Measurements from ENCODE around the gene THEMIS.

Gene THEMIS

GRCh38 chr6:127768223-127768622 lies 132.6 kb downstream of the THEMIS start:
- Histone ChIP-seq H3K4me3 (ENCODE audit: low read length) (no peak overlapping the region), H3K9me3 (ENCODE audit: insufficient read depth, low read depth, low read length) (no peaks in the 10 kb centered on the region), H3K27ac (ENCODE audit: low read depth, low read length) (no peak overlapping the region), H3K36me3 (ENCODE audit: insufficient read depth, low read length) (no peaks in the 10 kb centered on the region), H3K27me3 (ENCODE audit: insufficient read depth, low read length) (no peaks in the 10 kb centered on the region), H3K9ac (ENCODE audit: low read depth, low read length) (no peak overlapping the region), H3K4me1 (ENCODE audit: insufficient read depth, low read length) (no peaks in the 10 kb centered on the region)
- WGBS: 73% methylated on average over 1 of the region's 3 CpGs

- Histone ChIP-seq H3K9ac (ENCODE audit: low read depth, low read length) (no peak overlapping the region), H3K27me3 (ENCODE audit: insufficient read depth, low read length) (no peaks in the 10 kb centered on the region), H3K36me3 (ENCODE audit: insufficient read depth, low read length) (no peaks in the 10 kb centered on the region), H3K9me3 (ENCODE audit: insufficient read depth, low read depth, low read length) (no peaks in the 10 kb centered on the region), H3K27ac (ENCODE audit: low read depth, low read length) (no peak overlapping the region), H3K4me3 (ENCODE audit: low read length) (no peak overlapping the region), H3K4me1 (ENCODE audit: insufficient read depth, low read length) (no peaks in the 10 kb centered on the region)
- WGBS: 100% methylated on average over 2 of the region's 2 CpGs
Observed at GRCh38 chr6:127765949-127766348, 134.9 kb downstream of the THEMIS start.

- Histone ChIP-seq H3K36me3 (ENCODE audit: insufficient read depth, low read length) (no peaks in the 10 kb centered on the region), H3K4me1 (ENCODE audit: insufficient read depth, low read length) (no peaks in the 10 kb centered on the region), H3K27ac (ENCODE audit: low read depth, low read length) (no peak overlapping the region), H3K4me3 (ENCODE audit: low read length) (no peak overlapping the region), H3K9ac (ENCODE audit: low read depth, low read length) (no peak overlapping the region), H3K9me3 (ENCODE audit: insufficient read depth, low read depth, low read length) (no peaks in the 10 kb centered on the region), H3K27me3 (ENCODE audit: insufficient read depth, low read length) (no peaks in the 10 kb centered on the region)
- 93% methylated on average over 1 of the region's 1 CpG for WGBS
Observed at GRCh38 chr6:127762284-127762683, 138.6 kb downstream of the THEMIS start.

- no peak overlapping the region for H3K27ac ChIP-seq (ENCODE audit: low read depth, low read length)
- H3K4me1 ChIP-seq (ENCODE audit: insufficient read depth, low read length): no peaks in the 10 kb centered on the region
- no peaks in the 10 kb centered on the region for H3K36me3 ChIP-seq (ENCODE audit: insufficient read depth, low read length)
- no peaks in the 10 kb centered on the region; the same call in 1 of the 2 replicates for H3K9me3 ChIP-seq (ENCODE audit: insufficient read depth, low read depth, low read length)
- H3K4me3 ChIP-seq (ENCODE audit: low read length): no peak overlapping the region
- no peaks in the 10 kb centered on the region for H3K27me3 ChIP-seq (ENCODE audit: insufficient read depth, low read length)
- no peak overlapping the region for H3K9ac ChIP-seq (ENCODE audit: low read depth, low read length)
Observed at GRCh38 chr6:127761084-127761483, 139.8 kb downstream of the THEMIS start.

- no peak overlapping the region for H3K9ac ChIP-seq (ENCODE audit: low read depth, low read length)
- H3K27me3 ChIP-seq (ENCODE audit: insufficient read depth, low read length): no peaks in the 10 kb centered on the region
- no peaks in the 10 kb centered on the region for H3K9me3 ChIP-seq (ENCODE audit: insufficient read depth, low read depth, low read length)
- no peaks in the 10 kb centered on the region for H3K4me1 ChIP-seq (ENCODE audit: insufficient read depth, low read length)
- 93% methylated on average over 3 of the region's 3 CpGs for WGBS
- H3K27ac ChIP-seq (ENCODE audit: low read depth, low read length): no peak overlapping the region
- no peak overlapping the region for H3K4me3 ChIP-seq (ENCODE audit: low read length)
- H3K36me3 ChIP-seq (ENCODE audit: insufficient read depth, low read length): no peaks in the 10 kb centered on the region
Observed at GRCh38 chr6:127749095-127749494, 151.8 kb downstream of the THEMIS start.

- H3K4me3 ChIP-seq (ENCODE audit: low read length): no peak overlapping the region
- no peaks in the 10 kb centered on the region for H3K9me3 ChIP-seq (ENCODE audit: insufficient read depth, low read depth, low read length)
- H3K27me3 ChIP-seq (ENCODE audit: insufficient read depth, low read length): no peaks in the 10 kb centered on the region
- H3K4me1 ChIP-seq (ENCODE audit: insufficient read depth, low read length): no peaks in the 10 kb centered on the region
- no peak overlapping the region for H3K27ac ChIP-seq (ENCODE audit: low read depth, low read length)
- no peaks in the 10 kb centered on the region for H3K36me3 ChIP-seq (ENCODE audit: insufficient read depth, low read length)
- 93% methylated on average over 1 of the region's 2 CpGs for WGBS
- H3K9ac ChIP-seq (ENCODE audit: low read depth, low read length): no peak overlapping the region
Observed at GRCh38 chr6:127748290-127748689, 152.6 kb downstream of the THEMIS start.

- no peak overlapping the region for H3K9ac ChIP-seq (ENCODE audit: low read depth, low read length)
- no peak overlapping the region for H3K4me3 ChIP-seq (ENCODE audit: low read length)
- no peak overlapping the region for H3K27ac ChIP-seq (ENCODE audit: low read depth, low read length)
- no peaks in the 10 kb centered on the region for H3K4me1 ChIP-seq (ENCODE audit: insufficient read depth, low read length)
- H3K9me3 ChIP-seq (ENCODE audit: insufficient read depth, low read depth, low read length): no peaks in the 10 kb centered on the region
- no peaks in the 10 kb centered on the region for H3K27me3 ChIP-seq (ENCODE audit: insufficient read depth, low read length)
- WGBS: 92% methylated on average over 3 of the region's 3 CpGs
- H3K36me3 ChIP-seq (ENCODE audit: insufficient read depth, low read length): no peaks in the 10 kb centered on the region
Observed at GRCh38 chr6:127738423-127738822, 162.4 kb downstream of the THEMIS start.

- Histone ChIP-seq H3K9ac (ENCODE audit: low read depth, low read length) (no peak overlapping the region), H3K4me1 (ENCODE audit: insufficient read depth, low read length) (no peaks in the 10 kb centered on the region), H3K9me3 (ENCODE audit: insufficient read depth, low read depth, low read length) (no peaks in the 10 kb centered on the region), H3K27ac (ENCODE audit: low read depth, low read length) (no peak overlapping the region), H3K4me3 (ENCODE audit: low read length) (no peak overlapping the region), H3K27me3 (ENCODE audit: insufficient read depth, low read length) (no peaks in the 10 kb centered on the region), H3K36me3 (ENCODE audit: insufficient read depth, low read length) (no peaks in the 10 kb centered on the region)
- WGBS: 75% methylated on average over 2 of the region's 3 CpGs
Observed at GRCh38 chr6:127737768-127738167, 163.1 kb downstream of the THEMIS start.

GRCh38 chr6:127737009-127737486 lies 163.8 kb downstream of the THEMIS start:
- Histone ChIP-seq H3K9me3 (ENCODE audit: insufficient read depth, low read depth, low read length) (no peaks in the 10 kb centered on the region), H3K27me3 (ENCODE audit: insufficient read depth, low read length) (no peaks in the 10 kb centered on the region), H3K9ac (ENCODE audit: low read depth, low read length) (no peak overlapping the region), H3K4me3 (ENCODE audit: low read length) (no peak overlapping the region), H3K27ac (ENCODE audit: low read depth, low read length) (no peak overlapping the region), H3K4me1 (ENCODE audit: insufficient read depth, low read length) (no peaks in the 10 kb centered on the region), H3K36me3 (ENCODE audit: insufficient read depth, low read length) (no peaks in the 10 kb centered on the region)

GRCh38 chr6:127732927-127733326 lies 167.9 kb downstream of the THEMIS start:
- Histone ChIP-seq H3K27me3 (ENCODE audit: insufficient read depth, low read length) (no peaks in the 10 kb centered on the region), H3K9ac (ENCODE audit: low read depth, low read length) (no peak overlapping the region), H3K4me1 (ENCODE audit: insufficient read depth, low read length) (no peaks in the 10 kb centered on the region), H3K27ac (ENCODE audit: low read depth, low read length) (no peak overlapping the region), H3K4me3 (ENCODE audit: low read length) (no peak overlapping the region), H3K9me3 (ENCODE audit: insufficient read depth, low read depth, low read length) (no peaks in the 10 kb centered on the region), H3K36me3 (ENCODE audit: insufficient read depth, low read length) (no peaks in the 10 kb centered on the region)
- 91% methylated on average over 3 of the region's 3 CpGs for WGBS

- H3K9ac ChIP-seq (ENCODE audit: low read depth, low read length): no peak overlapping the region
- H3K36me3 ChIP-seq (ENCODE audit: insufficient read depth, low read length): no peaks in the 10 kb centered on the region
- 83% methylated on average over 1 of the region's 1 CpG for WGBS
- H3K27me3 ChIP-seq (ENCODE audit: insufficient read depth, low read length): no peaks in the 10 kb centered on the region
- no peaks in the 10 kb centered on the region for H3K4me1 ChIP-seq (ENCODE audit: insufficient read depth, low read length)
- no peak overlapping the region for H3K27ac ChIP-seq (ENCODE audit: low read depth, low read length)
- H3K4me3 ChIP-seq (ENCODE audit: low read length): no peak overlapping the region
- no peaks in the 10 kb centered on the region for H3K9me3 ChIP-seq (ENCODE audit: insufficient read depth, low read depth, low read length)
Observed at GRCh38 chr6:127727260-127727953, 173.5 kb downstream of the THEMIS start.

- Histone ChIP-seq H3K27me3 (ENCODE audit: insufficient read depth, low read length) (no peaks in the 10 kb centered on the region), H3K4me1 (ENCODE audit: insufficient read depth, low read length) (no peaks in the 10 kb centered on the region), H3K9me3 (ENCODE audit: insufficient read depth, low read depth, low read length) (no peaks in the 10 kb centered on the region), H3K9ac (ENCODE audit: low read depth, low read length) (no peak overlapping the region), H3K36me3 (ENCODE audit: insufficient read depth, low read length) (no peaks in the 10 kb centered on the region), H3K4me3 (ENCODE audit: low read length) (no peak overlapping the region), H3K27ac (ENCODE audit: low read depth, low read length) (no peak overlapping the region)
- WGBS: 81% methylated on average over 1 of the region's 1 CpG
Observed at GRCh38 chr6:127725821-127726220, 175.0 kb downstream of the THEMIS start.

All from HUES64 (cell line).